ENCODE data around the gene GSE1.

GSE1 gene

DNA sequence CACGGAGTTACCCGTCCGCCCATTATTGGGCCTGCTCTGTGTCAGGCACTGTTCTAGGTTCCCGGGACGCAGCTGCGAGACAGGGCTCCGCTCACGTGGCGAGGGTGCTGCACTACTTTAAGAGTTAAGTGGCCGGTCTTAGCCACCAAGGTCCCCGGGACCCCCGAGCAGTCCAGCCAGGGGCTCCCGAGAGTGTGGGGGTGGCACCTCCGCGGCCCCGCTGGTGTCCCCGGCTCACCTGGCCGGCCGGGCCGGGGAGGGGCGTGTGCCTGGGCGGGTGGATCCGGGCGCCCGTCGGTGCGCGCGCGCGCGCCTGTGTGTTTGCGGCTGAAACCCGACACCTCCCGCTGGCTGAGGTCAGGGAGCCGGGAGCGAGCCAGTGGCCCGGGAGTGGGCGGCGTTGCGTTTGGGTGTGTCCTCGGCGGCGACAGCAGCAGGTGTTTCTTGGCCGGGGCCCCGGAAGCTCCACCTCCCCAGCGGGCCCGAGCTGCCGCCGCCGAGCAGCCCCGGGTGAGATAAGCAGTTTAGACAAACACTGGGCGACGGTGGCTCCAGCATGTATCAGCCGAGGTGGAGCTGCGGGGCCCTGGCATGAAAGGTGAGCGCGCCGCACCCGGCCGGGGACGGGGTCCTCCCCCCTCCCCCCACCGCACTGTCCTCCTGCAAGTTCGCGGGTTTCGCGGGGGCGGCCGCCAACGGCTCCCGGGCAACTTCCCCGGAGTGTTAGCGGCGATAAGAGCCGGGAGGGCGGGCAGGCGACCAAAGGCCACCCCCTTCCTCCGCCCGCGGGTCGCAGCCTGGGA, at the start of gene GSE1:
Gene GSE1 (plus strand): TSS at position 522 of the 803 bp plus-strand sequence. CDS start 70 bp downstream, at position 592.
- H3K36me3 ChIP-seq (ENCODE audit: insufficient read depth, low read length), result peaks cover 2% of the 10 kb centered on the region
- H3K4me3 ChIP-seq (ENCODE audit: low read length), result peak within 1 kb of the TSS; percentile 57
- no peaks in the 10 kb centered on the region for H3K27me3 ChIP-seq (ENCODE audit: insufficient read depth, low read length)
- H2AFZ ChIP-seq (ENCODE audit: low read depth, low read length), result no peak within 1 kb of the TSS
- no peaks in the 10 kb centered on the region for H3K9me3 ChIP-seq (ENCODE audit: low read length)
- H3K4me1 ChIP-seq (ENCODE audit: insufficient read depth, low read length), result peaks cover 68% of the 10 kb centered on the region

DNA sequence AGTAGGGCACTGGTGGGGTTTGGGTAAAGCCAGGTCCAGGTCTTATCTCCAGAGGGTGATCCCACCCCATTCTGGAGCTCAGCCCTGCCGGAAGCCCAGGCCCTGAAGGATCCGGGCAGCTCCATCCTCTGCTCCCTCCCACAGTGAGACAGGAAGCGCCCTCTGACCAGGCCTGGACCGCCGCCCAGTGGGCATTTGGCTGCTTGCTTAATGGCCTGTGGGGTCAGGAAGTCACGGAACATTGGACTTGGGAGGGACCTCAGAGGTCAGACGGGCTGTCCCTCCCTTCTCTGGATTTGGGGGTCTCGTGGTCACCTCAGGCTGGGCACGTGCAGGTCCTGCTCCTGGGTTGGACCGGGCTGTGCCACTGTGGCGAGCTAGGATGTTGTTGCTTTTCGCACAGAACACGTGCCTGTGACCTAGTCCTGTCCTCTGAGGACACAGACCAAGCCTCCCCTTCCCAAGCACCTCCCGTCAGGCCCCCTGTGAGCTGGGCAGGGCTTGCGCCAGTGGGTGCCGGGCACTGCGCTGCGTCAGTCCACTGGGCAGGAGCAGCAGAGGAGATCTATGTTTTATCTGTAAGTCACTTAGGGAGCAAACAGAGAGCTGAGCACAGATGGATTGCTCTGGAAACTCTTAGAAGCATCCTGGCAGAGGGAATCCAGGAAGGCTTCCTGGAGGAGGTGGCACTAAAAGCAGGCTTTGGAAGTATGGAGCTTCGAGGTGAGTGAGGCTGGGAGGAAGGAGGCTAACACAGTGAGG, 49.4 kb upstream of the GSE1 start:
- Histone ChIP-seq H3K4me3 (ENCODE audit: low read length) (no peak overlapping the region), H2AFZ (ENCODE audit: low read depth, low read length) (no peak overlapping the region), H3K4me1 (ENCODE audit: insufficient read depth, low read length) (peaks cover 67% of the 10 kb centered on the region), H3K27me3 (ENCODE audit: insufficient read depth, low read length) (no peaks in the 10 kb centered on the region), H3K9me3 (ENCODE audit: low read length) (no peaks in the 10 kb centered on the region), H3K36me3 (ENCODE audit: insufficient read depth, low read length) (no peaks in the 10 kb centered on the region)

GRCh38 chr16:85564277-85565051, 48.7 kb upstream of the GSE1 start:
- Histone ChIP-seq H3K9me3 (ENCODE audit: low read length) (peaks cover 3% of the 10 kb centered on the region), H2AFZ (ENCODE audit: low read depth, low read length) (no peak overlapping the region), H3K4me1 (ENCODE audit: insufficient read depth, low read length) (peaks cover 60% of the 10 kb centered on the region), H3K4me3 (ENCODE audit: low read length) (no peak overlapping the region), H3K36me3 (ENCODE audit: insufficient read depth, low read length) (no peaks in the 10 kb centered on the region), H3K27me3 (ENCODE audit: insufficient read depth, low read length) (no peaks in the 10 kb centered on the region)

DNA sequence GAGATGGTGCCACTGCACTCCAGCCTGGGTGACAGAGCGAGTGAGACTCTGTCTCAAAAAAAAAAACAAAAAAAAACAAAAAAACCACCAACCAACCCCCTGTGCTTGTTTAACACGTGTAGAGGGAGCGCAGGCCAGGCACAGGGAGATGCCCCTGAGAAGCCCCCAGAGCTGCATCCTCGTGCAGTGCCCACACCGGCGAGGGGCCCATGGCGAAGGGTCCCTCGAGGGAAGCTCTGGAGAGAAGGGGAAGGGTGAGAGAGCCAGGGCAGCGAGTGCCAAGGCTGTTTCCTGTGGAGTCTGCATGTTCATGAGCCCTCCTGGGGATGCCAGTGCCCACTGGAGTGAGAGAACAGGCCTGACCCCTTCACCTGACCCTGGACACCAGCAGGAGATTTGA, 47.8 kb upstream of the GSE1 start:
- Histone ChIP-seq H3K36me3 (ENCODE audit: insufficient read depth, low read length) (no peaks in the 10 kb centered on the region), H3K4me3 (ENCODE audit: low read length) (no peak overlapping the region), H3K27me3 (ENCODE audit: insufficient read depth, low read length) (no peaks in the 10 kb centered on the region), H2AFZ (ENCODE audit: low read depth, low read length) (no peak overlapping the region), H3K9me3 (ENCODE audit: low read length) (peaks cover 6% of the 10 kb centered on the region), H3K4me1 (ENCODE audit: insufficient read depth, low read length) (peaks cover 57% of the 10 kb centered on the region)

GRCh38 chr16:85565801-85566526, 47.2 kb upstream of the GSE1 start:
- H3K4me1 ChIP-seq (ENCODE audit: insufficient read depth, low read length), result peaks cover 53% of the 10 kb centered on the region
- no peak overlapping the region for H3K4me3 ChIP-seq (ENCODE audit: low read length)
- no peak overlapping the region for H2AFZ ChIP-seq (ENCODE audit: low read depth, low read length)
- no peaks in the 10 kb centered on the region for H3K36me3 ChIP-seq (ENCODE audit: insufficient read depth, low read length)
- H3K27me3 ChIP-seq (ENCODE audit: insufficient read depth, low read length), result no peaks in the 10 kb centered on the region
- H3K9me3 ChIP-seq (ENCODE audit: low read length), result peaks cover 6% of the 10 kb centered on the region

- no peak overlapping the region for H3K4me3 ChIP-seq (ENCODE audit: low read length)
- H3K36me3 ChIP-seq (ENCODE audit: insufficient read depth, low read length), result no peaks in the 10 kb centered on the region
- peaks cover 46% of the 10 kb centered on the region for H3K4me1 ChIP-seq (ENCODE audit: insufficient read depth, low read length)
- peaks cover 6% of the 10 kb centered on the region for H3K9me3 ChIP-seq (ENCODE audit: low read length)
- no peaks in the 10 kb centered on the region for H3K27me3 ChIP-seq (ENCODE audit: insufficient read depth, low read length)
- no peak overlapping the region for H2AFZ ChIP-seq (ENCODE audit: low read depth, low read length)
Observed at GRCh38 chr16:85566561-85567100, 46.5 kb upstream of the GSE1 start.

GRCh38 chr16:85567101-85567866, 45.8 kb upstream of the GSE1 start:
- Histone ChIP-seq H3K4me3 (ENCODE audit: low read length) (no peak overlapping the region), H3K4me1 (ENCODE audit: insufficient read depth, low read length) (peaks cover 42% of the 10 kb centered on the region), H3K36me3 (ENCODE audit: insufficient read depth, low read length) (no peaks in the 10 kb centered on the region), H3K27me3 (ENCODE audit: insufficient read depth, low read length) (no peaks in the 10 kb centered on the region), H2AFZ (ENCODE audit: low read depth, low read length) (no peak overlapping the region), H3K9me3 (ENCODE audit: low read length) (peaks cover 6% of the 10 kb centered on the region)

DNA sequence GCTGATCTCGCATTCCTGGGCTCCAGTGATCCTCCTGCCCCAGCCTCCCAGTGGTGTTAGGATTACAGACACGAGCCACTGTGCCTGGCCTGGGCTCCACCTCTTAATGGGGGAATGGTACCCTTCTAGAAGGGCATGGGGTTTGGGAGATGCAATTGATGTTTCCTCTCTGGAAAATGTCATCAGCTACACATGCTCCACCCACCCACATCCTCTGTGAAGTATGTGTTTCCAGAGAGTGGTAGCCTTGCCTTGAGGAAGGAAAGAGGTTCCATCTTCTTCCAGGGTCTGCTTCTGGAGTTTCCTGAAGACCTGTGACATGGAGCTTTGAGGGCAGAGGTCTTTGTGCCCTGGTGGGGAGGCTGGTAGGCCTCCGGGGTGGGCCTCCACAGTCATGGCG, 45.2 kb upstream of the GSE1 start:
- no peaks in the 10 kb centered on the region for H3K36me3 ChIP-seq (ENCODE audit: insufficient read depth, low read length)

DNA sequence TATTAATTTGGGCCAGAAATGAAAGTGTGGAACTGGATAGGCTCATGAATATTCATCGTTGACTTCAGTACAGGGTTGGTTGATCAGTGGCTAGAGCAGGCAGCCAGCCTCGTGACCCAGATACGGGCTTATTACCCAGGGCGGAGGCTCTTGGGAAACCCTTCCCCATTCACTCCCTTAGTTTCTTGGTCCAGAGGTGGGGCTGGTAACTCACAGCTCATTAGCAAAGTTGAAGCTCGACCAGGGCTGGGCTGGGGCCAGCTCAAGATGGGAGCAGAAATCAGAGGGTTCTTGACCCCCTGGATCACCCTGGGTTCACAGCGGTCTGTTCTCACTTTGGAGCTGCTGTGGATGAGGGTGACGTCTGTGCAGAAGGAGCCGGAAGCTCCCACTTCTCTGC, 44.6 kb upstream of the GSE1 start:
- no peak overlapping the region for H3K4me3 ChIP-seq (ENCODE audit: low read length)
- H3K4me1 ChIP-seq (ENCODE audit: insufficient read depth, low read length), result peaks cover 30% of the 10 kb centered on the region
- peaks cover 6% of the 10 kb centered on the region for H3K9me3 ChIP-seq (ENCODE audit: low read length)
- H3K36me3 ChIP-seq (ENCODE audit: insufficient read depth, low read length), result no peaks in the 10 kb centered on the region
- H2AFZ ChIP-seq (ENCODE audit: low read depth, low read length), result no peak overlapping the region
- H3K27me3 ChIP-seq (ENCODE audit: insufficient read depth, low read length), result no peaks in the 10 kb centered on the region

More for the DNA sequence above, 45.2 kb upstream of the GSE1 start:
- Histone ChIP-seq H2AFZ (ENCODE audit: low read depth, low read length) (no peak overlapping the region), H3K4me3 (ENCODE audit: low read length) (no peak overlapping the region), H3K9me3 (ENCODE audit: low read length) (peaks cover 6% of the 10 kb centered on the region), H3K27me3 (ENCODE audit: insufficient read depth, low read length) (no peaks in the 10 kb centered on the region), H3K4me1 (ENCODE audit: insufficient read depth, low read length) (peaks cover 36% of the 10 kb centered on the region)

- H3K4me3 ChIP-seq (ENCODE audit: low read length), result no peak overlapping the region
- no peaks in the 10 kb centered on the region for H3K36me3 ChIP-seq (ENCODE audit: insufficient read depth, low read length)
- peaks cover 6% of the 10 kb centered on the region for H3K9me3 ChIP-seq (ENCODE audit: low read length)
- H3K4me1 ChIP-seq (ENCODE audit: insufficient read depth, low read length), result peaks cover 35% of the 10 kb centered on the region
- H3K27me3 ChIP-seq (ENCODE audit: insufficient read depth, low read length), result no peaks in the 10 kb centered on the region
- no peak overlapping the region for H2AFZ ChIP-seq (ENCODE audit: low read depth, low read length)
Observed at GRCh38 chr16:85569039-85569614, 44.0 kb upstream of the GSE1 start.

DNA sequence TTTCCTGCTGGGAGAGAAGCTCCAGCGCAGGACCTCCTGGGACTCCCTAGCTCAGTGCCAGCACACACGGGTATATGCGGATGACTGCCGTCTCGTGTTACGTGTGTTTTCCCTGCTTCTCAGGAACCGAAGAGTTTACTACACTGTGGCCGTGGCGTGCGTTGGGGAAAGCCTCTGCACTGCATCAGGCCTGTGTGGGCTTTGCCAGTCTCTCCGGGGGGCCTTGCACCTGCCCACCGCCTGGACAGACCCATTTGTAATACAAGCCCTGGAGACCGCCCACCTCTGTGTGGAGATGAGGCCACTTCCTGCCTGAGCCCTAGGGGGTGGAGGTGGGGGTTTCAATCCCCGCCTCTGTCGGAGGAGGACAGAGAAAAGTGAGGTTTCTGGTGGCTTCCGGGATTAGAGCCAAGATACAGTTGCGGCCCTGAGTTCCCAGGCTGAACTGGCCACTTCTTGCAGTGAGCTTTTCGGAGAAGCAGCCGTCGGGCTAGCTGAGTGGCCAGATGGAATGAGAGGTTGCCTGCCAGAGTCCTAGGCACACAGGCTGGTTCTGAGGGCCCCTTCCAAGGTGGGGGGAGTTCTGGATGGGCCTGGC, 43.4 kb upstream of the GSE1 start:
- no peaks in the 10 kb centered on the region for H3K36me3 ChIP-seq (ENCODE audit: insufficient read depth, low read length)
- peaks cover 6% of the 10 kb centered on the region for H3K9me3 ChIP-seq (ENCODE audit: low read length)
- no peaks in the 10 kb centered on the region for H3K27me3 ChIP-seq (ENCODE audit: insufficient read depth, low read length)
- H3K4me1 ChIP-seq (ENCODE audit: insufficient read depth, low read length), result peaks cover 41% of the 10 kb centered on the region
- H3K4me3 ChIP-seq (ENCODE audit: low read length), result no peak overlapping the region
- no peak overlapping the region for H2AFZ ChIP-seq (ENCODE audit: low read depth, low read length)
